COR-L47 (cell line): ENCODE data around the gene TMTC1.
"Not testable (repeated sequence)": the region's sequence is repeated elsewhere in the genome, so short reads cannot be mapped to it uniquely, and the experiment has no call there.

Source experiments
- DNase-seq: peaks from one replicate; lab custom pipeline; 2025; lab: John Stamatoyannopoulos, UW

TMTC1 gene

GRCh38 chr12:29783773-29784666 lies at the start of gene TMTC1:
TSS of gene TMTC1 (minus strand) at chr12:29783942. CDS start at chr12:29783751, 191 bp downstream.
- DNase-seq, result no peak

- no peak for DNase-seq
Observed at GRCh38 chr12:29831173-29831572, 47.4 kb upstream of the TMTC1 start.

DNA sequence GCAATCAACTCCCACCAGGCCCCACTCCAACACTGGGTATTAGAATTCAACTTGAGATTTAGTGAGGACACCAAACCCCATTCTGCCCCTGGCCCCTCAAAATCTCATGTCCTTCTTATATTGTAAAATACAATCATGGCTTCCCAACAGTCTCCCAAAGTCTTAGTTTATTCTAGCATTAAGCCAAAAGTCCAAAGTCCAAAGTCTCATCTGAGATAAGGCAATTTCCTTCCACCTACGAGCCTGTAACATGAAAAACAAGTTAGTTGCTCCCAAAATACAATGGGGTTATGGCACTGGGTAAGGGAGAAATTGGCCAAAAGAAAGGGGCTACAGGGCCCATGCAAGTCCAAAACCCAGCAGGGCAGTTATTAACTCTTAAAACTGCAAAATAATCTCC lies 46.6 kb upstream of the TMTC1 start:
- no peak for DNase-seq

DNA sequence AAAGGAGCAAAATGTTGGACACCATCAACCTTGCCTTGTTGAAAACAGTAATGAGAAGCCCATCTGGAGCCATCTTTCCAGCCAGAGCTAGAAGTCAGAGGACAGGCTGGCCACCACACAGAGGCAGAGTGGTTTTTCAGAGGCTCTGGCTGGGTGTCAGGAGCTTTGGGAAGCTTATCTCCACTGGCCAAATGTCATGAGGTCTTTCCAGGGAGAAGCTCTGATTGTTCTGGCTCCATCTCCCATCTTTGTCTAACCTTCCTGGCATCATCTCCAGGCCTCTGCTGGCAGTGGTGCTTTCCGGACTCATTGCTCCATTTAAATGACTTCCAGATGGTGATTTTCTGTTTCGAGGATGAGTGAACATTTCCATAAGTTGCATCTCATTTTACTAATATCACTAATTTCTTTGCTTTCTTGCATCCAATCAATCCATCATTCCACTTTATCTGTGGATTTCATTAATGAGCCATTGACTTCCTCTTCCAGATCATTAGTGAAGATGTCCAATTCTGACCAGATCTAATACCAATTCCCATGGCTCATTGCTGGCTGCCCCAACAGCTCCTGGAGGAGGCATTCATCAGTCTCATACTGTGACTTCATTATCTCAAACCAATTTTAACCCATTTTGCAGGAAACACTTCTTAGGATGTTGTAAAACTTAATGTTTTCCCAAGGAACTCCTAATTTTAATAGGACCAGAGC lies 35.3 kb upstream of the TMTC1 start:
- DNase-seq, result no peak

DNA sequence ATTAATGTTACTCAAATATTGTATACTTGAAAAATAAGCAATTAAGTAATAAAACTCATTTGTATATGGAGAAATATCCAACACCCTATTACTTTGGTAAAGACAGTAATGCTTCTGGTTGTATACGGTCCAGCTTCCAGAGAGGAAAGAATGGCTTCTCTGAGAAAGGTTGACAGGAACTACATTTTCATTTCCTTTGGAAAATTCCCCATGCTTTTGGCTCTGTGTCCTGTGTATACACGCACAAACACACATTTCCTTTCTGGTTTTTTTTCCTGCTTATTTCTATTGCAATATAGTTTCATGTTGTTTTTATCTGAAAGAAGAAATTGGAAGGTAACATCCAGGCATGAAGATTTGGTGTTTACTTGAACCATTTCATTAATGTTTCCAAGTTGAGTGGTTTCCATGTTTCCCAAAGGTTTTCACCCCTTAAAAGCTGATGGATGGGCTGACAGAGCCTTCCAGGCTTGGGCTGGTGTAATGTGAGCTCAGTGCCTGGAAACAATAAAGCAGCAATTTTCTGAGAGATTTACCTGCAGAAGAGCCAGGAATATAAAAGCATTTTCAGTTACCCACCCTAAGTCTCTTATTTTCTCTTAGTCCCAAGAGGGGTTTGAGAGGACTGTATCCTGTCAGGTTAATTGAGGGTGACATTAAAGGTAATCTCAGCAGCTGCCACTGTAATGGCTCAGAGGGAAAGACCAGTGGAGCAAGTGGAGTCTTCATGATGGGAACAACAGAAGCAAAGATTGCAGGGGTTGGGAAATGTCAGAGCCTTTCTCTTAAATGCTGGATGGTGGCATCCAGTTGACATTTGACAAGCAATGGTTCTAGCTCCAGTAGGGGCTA lies 33.4 kb upstream of the TMTC1 start:
- no peak for DNase-seq

GRCh38 chr12:29809616-29810361 lies 26.0 kb upstream of the TMTC1 start:
- DNase-seq, result not testable (repeated sequence)

GRCh38 chr12:29807129-29807528 lies 23.4 kb upstream of the TMTC1 start:
- no peak for DNase-seq

- no peak for DNase-seq
Observed at GRCh38 chr12:29804019-29804418, 20.3 kb upstream of the TMTC1 start.

DNA sequence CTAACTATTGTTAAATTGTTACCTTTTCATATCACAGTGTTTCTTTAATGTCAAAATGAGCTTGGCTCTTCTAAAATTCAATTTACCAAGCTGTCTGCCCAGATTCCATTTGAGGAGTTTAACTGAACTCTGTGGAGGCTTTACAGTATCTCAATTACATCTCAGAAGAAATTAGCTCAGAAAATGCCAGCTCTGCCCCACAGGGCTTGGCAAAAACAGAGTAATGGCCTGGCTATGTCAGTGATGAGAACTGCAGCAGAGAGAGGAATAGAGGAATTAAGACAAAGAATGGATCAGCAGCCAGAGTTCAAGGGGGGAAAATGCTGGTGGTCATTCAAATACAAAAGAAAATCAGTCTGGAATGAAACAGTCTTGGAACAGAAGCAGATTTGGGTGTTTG lies 15.8 kb upstream of the TMTC1 start:
- no peak for DNase-seq

DNA sequence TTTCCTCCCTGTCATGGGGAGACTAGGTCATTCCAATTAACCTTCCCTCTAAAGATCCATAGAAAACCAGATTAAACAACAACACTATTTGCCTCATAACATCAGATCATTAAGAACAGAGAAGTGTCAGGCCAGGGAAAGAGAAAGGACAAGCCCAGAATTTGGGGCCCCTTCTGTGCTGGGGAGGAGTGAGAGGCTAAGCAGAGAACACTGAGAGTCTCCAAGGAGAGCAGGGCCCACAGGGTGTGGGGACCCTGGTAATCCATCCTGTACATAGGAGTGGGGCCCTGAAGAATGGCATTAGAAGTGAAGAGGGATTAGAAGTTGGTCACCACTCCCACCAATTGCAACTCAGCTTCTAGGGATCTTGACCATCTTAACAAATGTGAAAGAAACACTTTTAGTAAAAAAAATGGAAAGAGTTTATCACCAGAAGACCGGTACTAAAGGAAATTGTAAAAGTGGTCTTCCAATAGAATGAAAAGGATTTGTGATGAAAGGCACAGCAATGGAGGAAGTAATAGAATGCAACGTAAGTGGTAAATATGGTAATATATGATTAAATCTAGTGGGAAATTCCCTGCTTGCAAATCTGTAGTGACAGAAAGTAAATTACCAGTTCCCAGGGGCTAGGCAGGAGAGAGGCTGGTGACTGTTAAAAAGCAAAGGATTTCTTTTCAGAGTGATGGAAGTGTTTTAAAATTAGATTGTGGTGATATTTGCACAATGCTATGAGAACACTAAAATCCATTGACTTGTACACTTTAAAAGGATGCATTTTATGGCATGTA lies 14.0 kb upstream of the TMTC1 start:
- no peak for DNase-seq

DNA sequence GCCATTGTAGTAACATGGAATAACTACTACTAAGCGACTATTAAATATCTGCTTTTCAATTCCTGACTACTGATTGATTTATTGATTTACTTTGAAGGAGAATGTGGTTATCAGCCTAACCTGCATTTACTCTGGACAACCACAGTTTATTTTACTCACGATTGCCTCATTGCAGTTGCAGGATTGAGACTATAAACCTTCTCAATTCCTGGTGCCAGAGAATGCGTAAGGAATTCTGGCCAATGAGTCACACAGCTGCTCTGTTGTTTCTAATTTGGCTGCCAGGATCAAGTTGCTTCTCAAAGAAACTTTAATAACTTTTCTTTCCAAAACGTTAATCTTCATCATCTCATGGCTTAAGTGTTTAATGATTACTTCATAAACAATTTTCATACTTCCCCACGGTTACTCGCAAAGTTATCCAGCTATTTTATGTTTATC lies 13.1 kb upstream of the TMTC1 start:
- DNase-seq, result no peak

DNA sequence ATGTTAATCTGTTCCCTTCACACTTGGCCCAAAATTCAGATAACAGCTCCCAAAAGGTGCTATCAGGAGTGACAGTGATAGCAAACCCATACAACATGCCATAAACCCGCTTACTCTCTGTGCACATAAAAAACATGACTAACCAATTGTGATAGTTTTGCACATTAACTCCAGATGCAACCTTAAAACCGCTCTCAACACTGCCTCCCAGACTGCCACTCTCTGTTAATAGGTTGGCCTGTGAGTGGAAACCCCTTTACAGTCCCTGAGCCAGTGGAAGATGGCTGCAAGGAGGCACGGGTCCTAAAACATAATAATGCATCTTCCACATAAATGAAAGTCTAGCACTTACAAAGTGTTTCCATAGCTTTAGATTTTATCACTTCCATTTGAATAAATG lies 12.0 kb upstream of the TMTC1 start:
- DNase-seq, result no peak

DNA sequence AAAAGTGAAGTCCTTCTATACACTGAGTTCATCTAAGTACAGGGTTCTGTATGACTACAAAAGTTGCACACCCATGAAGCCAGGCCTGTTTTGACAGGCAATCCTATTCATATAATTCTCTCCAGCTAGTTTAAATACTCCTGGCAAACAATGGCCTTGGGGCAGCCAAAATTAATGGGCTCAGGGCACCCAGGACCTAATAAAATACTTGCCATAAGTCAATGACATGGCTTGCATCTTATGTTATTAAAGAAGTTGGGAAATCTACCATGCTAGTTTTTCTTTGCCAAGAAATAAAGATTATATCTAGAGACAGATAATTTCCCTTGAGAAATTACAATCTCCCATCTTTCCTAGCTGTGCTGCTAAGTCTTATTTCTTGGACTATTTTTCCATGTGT lies 11.1 kb upstream of the TMTC1 start:
- no peak for DNase-seq

GRCh38 chr12:29792853-29793252 lies 9.1 kb upstream of the TMTC1 start:
- DNase-seq, result no peak

- no peak for DNase-seq
Observed at GRCh38 chr12:29792132-29792531, 8.4 kb upstream of the TMTC1 start.

DNA sequence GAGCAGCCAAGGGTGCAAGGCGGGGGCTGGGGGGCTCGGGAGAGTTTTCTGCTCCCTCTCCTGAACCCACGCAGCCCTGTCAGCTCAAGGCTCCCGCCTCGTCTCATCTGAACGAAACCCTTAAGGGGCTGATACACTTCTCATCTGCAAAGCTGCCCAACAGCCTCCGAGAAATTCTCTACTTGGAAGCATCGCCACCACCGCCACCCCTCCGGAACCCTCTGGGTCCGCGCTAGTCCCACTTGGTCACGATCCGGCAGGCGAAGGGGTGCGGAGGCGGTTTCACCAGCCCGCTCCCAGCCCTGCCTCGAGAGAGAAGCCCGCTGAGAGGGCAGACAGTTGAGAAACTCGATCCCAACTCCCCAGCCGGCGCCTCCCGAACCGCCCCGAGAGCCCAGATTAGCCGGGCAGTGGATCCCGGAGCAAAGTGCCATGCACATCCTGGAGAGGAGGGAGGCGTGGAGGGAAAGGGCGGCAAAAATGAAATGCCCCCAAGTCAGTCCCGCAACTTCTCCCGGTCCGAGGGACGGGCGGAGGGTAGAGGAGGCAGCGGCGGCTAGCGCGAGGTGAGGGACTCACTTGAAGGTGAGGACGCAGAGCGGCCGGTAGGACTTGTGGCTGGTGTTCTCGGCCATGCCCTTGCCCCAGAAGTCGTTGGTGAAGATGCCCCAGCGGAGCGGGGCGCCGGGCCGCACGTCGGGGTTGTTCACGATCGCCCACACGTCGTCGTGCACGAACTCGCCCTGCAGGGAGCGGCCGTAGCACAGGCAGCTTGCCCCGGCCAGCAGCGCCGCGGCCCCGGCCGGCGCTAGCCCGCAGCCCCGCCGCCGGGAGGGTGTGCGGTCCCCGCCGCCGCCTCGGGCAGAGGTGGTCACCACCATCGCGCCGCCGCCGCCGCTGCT lies 620 bp downstream of the TMTC1 start:
- no peak for DNase-seq

DNA sequence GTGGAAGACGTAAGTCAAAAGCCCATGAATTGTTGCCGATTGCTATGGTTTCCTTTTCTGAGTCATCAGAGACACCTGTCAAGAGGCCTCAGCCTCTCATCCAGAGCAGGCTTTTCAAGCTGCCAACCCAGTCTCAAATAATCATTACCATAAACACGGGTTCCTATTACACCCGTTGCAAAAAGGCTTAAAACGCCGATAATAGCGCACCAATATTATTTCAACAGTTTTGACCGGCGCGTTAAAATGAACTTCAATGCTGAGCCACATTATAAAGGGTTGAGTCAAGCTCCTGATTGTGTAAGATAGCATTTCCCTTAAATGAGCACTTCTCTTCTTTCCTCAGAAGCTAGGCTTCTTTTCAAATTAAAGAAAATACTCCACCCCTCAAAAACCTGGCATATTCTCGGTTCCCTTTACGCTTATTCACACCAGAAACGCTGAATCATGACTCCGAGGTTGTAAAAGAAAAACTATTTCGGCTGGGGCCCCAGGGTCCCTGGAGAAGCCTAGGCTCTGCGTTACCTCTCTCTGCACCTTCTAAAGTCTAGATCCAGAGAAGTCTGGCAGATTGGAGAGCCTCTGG lies 1.4 kb downstream of the TMTC1 start:
- DNase-seq, result no peak

GRCh38 chr12:29781705-29782266 lies 2.0 kb downstream of the TMTC1 start:
- DNase-seq, result no peak

- no peak for DNase-seq
Observed at GRCh38 chr12:29781188-29781587, 2.6 kb downstream of the TMTC1 start.
